ENCODE results near the gene XPO6.

The XPO6 gene

DNA sequence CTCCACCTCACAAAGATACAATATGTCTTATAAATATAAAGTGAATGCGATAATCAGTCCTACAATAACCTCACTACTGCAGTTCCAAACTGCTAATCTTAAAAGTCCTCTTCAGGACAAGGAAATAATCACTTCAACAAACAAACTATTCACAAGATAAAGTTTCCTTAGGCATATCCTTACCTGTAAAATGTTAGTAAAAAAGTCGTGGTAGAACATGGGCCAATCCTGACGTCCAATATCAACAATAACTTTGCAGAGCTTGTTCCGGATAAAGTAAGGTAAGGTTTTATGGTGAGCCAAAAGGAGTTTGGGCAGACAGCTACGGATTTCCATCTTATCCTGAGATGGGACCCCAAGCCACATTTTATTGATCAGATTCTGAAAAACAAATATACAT is 36.0 kb downstream of the XPO6 start:
- no peak overlapping the region for H3K27ac ChIP-seq
- no peak for DNase-seq (ENCODE audit: low spot score)
- CTCF ChIA-PET: interaction anchor here (0.6 kb wide), 1 partner anchor 23 kb away, joined by 3 read pairs; no protein-coding TSS in a partner anchor
- POLR2A ChIA-PET (ENCODE audit: low non-redundant PET): no interaction called here
- TF ChIP-seq, protein P1, sequence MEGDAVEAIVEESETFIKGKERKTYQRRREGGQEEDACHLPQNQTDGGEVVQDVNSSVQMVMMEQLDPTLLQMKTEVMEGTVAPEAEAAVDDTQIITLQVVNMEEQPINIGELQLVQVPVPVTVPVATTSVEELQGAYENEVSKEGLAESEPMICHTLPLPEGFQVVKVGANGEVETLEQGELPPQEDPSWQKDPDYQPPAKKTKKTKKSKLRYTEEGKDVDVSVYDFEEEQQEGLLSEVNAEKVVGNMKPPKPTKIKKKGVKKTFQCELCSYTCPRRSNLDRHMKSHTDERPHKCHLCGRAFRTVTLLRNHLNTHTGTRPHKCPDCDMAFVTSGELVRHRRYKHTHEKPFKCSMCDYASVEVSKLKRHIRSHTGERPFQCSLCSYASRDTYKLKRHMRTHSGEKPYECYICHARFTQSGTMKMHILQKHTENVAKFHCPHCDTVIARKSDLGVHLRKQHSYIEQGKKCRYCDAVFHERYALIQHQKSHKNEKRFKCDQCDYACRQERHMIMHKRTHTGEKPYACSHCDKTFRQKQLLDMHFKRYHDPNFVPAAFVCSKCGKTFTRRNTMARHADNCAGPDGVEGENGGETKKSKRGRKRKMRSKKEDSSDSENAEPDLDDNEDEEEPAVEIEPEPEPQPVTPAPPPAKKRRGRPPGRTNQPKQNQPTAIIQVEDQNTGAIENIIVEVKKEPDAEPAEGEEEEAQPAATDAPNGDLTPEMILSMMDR (conservative IDR thresholded peaks at IDR 0.05; ENCODE audit: low read depth): no peak

DNA sequence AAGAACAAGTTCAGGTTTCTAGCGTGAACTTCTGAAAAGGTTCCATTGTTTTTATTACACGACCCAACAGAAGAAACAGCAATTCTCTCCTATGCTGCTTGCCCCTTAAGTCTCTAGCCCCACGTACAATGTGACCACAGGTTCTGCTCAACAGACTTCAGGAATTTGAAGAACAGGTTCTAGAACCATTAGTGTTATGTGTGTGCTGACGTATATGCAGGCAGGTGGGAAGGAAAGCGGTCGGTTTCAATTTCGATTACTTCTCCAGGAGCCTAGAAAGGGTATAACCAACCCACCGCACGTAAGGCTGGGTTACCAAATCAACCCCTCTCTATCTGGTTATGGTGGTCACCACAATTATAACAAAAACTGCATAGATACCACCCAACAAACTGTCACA is 39.4 kb downstream of the XPO6 start:
- POLR2A ChIA-PET (ENCODE audit: low non-redundant PET): no interaction called here
- H3K27ac ChIP-seq: no peak overlapping the region
- TF ChIP-seq, protein P1 (conservative IDR thresholded peaks at IDR 0.05; ENCODE audit: low read depth): no peak
- no peak for DNase-seq (ENCODE audit: low spot score)
- CTCF ChIA-PET: no interaction called here

DNA sequence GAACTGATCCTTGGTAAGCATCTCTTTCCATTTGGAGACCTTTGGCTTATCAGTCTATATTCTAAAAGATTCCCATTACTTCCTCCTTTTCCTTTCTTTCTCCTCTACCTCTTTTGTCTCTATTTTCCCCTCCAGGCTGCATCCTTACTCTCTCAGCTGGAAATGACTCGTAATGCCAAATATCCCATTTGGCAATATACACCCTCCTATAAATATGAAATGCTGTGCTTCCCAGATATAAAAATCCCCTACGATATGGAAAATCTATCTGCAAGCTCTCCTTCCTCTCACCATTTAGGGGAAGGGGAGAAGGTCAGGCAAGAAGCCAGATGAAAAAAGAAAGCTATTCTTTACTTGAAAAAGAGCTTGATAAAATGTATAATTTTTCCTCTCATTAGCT is 39.9 kb downstream of the XPO6 start:
- ChIA-PET CTCF (no interaction called here), POLR2A (ENCODE audit: low non-redundant PET) (no interaction called here)
- TF ChIP-seq, protein P1 (conservative IDR thresholded peaks at IDR 0.05; ENCODE audit: low read depth): no peak
- no peak for DNase-seq (ENCODE audit: low spot score)
- no peak overlapping the region for H3K27ac ChIP-seq

DNA sequence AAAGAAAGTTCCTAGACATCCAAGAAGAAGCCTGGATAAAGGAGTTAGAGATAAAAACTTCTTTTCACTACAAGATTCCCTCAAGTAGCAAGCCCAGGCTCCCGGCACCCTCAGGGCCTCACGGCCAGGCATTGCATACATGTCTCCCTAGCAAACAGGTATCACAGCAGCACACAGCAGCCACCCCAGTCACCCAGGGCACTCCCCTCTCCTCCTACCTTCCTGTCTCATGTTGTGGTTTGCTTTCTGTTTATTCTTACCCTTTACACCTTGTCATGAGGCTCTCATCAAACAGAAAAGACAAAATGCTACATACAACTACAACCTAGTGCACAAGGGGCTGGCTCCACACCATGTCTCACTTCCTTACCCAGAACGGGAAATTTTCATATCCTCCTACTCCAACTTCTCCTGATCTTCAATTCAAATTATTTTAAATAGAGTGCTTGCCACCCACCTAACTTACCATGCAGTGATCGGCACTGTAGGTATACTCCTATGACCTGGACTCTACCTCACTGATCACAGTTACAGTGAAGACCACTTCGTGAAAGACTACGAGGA is 42.7 kb downstream of the XPO6 start:
- no peak for DNase-seq (ENCODE audit: low spot score)
- ChIA-PET CTCF (no interaction called here), POLR2A (ENCODE audit: low non-redundant PET) (no interaction called here)
- no peak overlapping the region for H3K27ac ChIP-seq
- TF ChIP-seq, protein P1 (conservative IDR thresholded peaks at IDR 0.05; ENCODE audit: low read depth): no peak

DNA sequence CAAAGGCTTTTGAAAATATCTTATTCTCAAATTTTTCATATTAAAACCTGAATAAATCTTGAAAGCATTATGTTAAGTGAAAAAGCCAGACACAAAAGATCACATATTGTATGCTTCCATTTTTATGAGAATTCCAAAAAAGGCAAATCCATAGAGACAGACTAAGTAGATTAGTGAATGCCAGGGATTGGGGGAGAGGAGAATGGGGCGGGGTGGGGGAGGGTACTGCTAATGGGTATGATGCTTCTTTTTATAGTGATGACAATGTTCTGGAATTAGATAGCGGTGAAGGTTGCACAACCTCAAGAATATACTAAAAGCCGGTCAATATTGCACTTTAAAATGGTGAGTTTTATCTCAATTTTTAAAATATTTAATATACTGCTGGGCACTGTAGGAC is 44.0 kb downstream of the XPO6 start:
- POLR2A ChIA-PET (ENCODE audit: low non-redundant PET): no interaction called here
- no peak overlapping the region for H3K27ac ChIP-seq
- TF ChIP-seq, protein P1 (conservative IDR thresholded peaks at IDR 0.05; ENCODE audit: low read depth): no peak
- DNase-seq (ENCODE audit: low spot score): no peak
- CTCF ChIA-PET: interaction anchor here (1.0 kb wide), 2 partner anchors 10 to 24 kb away, joined by 3 read pairs; no protein-coding TSS in a partner anchor

DNA sequence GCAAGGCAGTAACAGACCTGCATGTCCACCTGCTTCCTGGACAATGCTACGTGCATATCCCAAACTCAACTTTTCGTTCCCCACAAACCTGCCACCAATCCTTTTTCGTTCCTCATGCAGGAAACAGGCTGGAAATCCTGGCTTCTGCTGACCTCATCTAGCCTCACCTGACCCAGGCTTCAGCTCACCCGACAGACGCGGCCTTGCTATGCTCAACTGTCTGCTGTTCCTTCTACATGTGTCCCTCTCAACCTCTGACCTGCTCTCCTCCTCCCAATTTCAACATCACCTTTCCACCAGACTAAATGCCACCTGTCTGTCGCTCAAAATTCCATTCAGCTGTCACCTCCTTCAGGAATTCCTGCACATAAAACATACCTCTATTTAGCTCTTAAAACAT is 44.5 kb downstream of the XPO6 start:
- TF ChIP-seq, protein P1 (conservative IDR thresholded peaks at IDR 0.05; ENCODE audit: low read depth): no peak
- peak overlapping the region; percentile 42 for H3K27ac ChIP-seq
- ChIA-PET POLR2A (ENCODE audit: low non-redundant PET) (no interaction called here), CTCF (interaction anchor here (0.6 to 1.0 kb wide), 3 partner anchors 9 to 24 kb away, joined by 3 to 4 read pairs (median 3); no protein-coding TSS in a partner anchor)
- peak; percentile 16 for DNase-seq (ENCODE audit: low spot score)

Data from RWPE1 (cell line).